Activated CD8-positive, alpha-beta memory T cell treated with anti-CD3 and anti-CD28 coated beads for 24 hours (primary cell): ENCODE results near the gene TMEM132D.

Experiments used
- DNase-seq: peaks from one replicate; pipeline ENCODE4 v3.0.0-alpha.2; 2020

The TMEM132D gene

GRCh38 chr12:129409281-129409680 is 494.5 kb downstream of the TMEM132D start:
- DNase-seq = no peak

- DNase-seq = no peak
Measured at GRCh38 chr12:129404556-129404955, 499.3 kb downstream of the TMEM132D start.

- no peak for DNase-seq
Measured at GRCh38 chr12:129401572-129401971, 502.3 kb downstream of the TMEM132D start.

GRCh38 chr12:129394177-129394825 is 509.5 kb downstream of the TMEM132D start:
- no peak for DNase-seq

GRCh38 chr12:129393357-129393937 is 510.4 kb downstream of the TMEM132D start:
- no peak for DNase-seq

GRCh38 chr12:129385637-129385990 is 518.2 kb downstream of the TMEM132D start:
- DNase-seq = no peak

- no peak for DNase-seq
Measured at GRCh38 chr12:129383956-129384355, 519.9 kb downstream of the TMEM132D start.

GRCh38 chr12:129381715-129382114 is 522.1 kb downstream of the TMEM132D start:
- DNase-seq = no peak

GRCh38 chr12:129379076-129379804 is 524.6 kb downstream of the TMEM132D start:
- DNase-seq = no peak

- DNase-seq = no peak
Measured at GRCh38 chr12:129378496-129378895, 525.3 kb downstream of the TMEM132D start.

- DNase-seq = no peak
Measured at GRCh38 chr12:129373746-129374145, 530.1 kb downstream of the TMEM132D start.

- no peak for DNase-seq
Measured at GRCh38 chr12:129372876-129373275, 530.9 kb downstream of the TMEM132D start.

GRCh38 chr12:129372348-129372747 is 531.5 kb downstream of the TMEM132D start:
- no peak for DNase-seq

GRCh38 chr12:129371268-129371667 is 532.6 kb downstream of the TMEM132D start:
- no peak for DNase-seq

GRCh38 chr12:129366656-129367055 is 537.2 kb downstream of the TMEM132D start:
- no peak for DNase-seq

GRCh38 chr12:129363041-129363440 is 540.8 kb downstream of the TMEM132D start:
- no peak for DNase-seq

GRCh38 chr12:129357233-129357632 is 546.6 kb downstream of the TMEM132D start:
- DNase-seq = no peak

GRCh38 chr12:129351481-129351880 is 552.3 kb downstream of the TMEM132D start:
- no peak for DNase-seq

GRCh38 chr12:129339336-129339735 is 564.5 kb downstream of the TMEM132D start:
- no peak for DNase-seq

GRCh38 chr12:129337413-129337812 is 566.4 kb downstream of the TMEM132D start:
- no peak for DNase-seq

- no peak for DNase-seq
Measured at GRCh38 chr12:129335773-129336172, 568.1 kb downstream of the TMEM132D start.

GRCh38 chr12:129332286-129332685 is 571.5 kb downstream of the TMEM132D start:
- no peak for DNase-seq

GRCh38 chr12:129331356-129332085 is 572.3 kb downstream of the TMEM132D start:
- no peak for DNase-seq

- no peak for DNase-seq
Measured at GRCh38 chr12:129328235-129328634, 575.6 kb downstream of the TMEM132D start.
